CD1c-positive myeloid dendritic cell (primary cell): ENCODE measurements around the gene TIAM1.
A peak's percentile ranks its signal among the peaks of the same experiment; 100 is the strongest.

Source experiments
- DNase-seq: peaks from one replicate; pipeline ENCODE4 v3.0.0-alpha.2; 2016; ENCODE audit errors: extremely low spot score

TIAM1 gene

GRCh38 chr21:31330144-31330483 is 13.9 kb downstream of the TIAM1 start:
- no peak for DNase-seq

GRCh38 chr21:31329456-31330143 is 14.5 kb downstream of the TIAM1 start:
- DNase-seq: no peak

- peak; percentile 79 for DNase-seq
Measured at GRCh38 chr21:31326522-31327242, 17.4 kb downstream of the TIAM1 start.

GRCh38 chr21:31318971-31319370 is 25.1 kb downstream of the TIAM1 start:
- DNase-seq: no peak

- DNase-seq: no peak
Measured at GRCh38 chr21:31317688-31318087, 26.4 kb downstream of the TIAM1 start.

GRCh38 chr21:31316488-31317169 is 27.4 kb downstream of the TIAM1 start:
- DNase-seq: no peak

- DNase-seq: no peak
Measured at GRCh38 chr21:31316072-31316471, 28.0 kb downstream of the TIAM1 start.

- no peak for DNase-seq
Measured at GRCh38 chr21:31310750-31311149, 33.3 kb downstream of the TIAM1 start.

- no peak for DNase-seq
Measured at GRCh38 chr21:31308584-31308983, 35.5 kb downstream of the TIAM1 start.

GRCh38 chr21:31305888-31306287 is 38.2 kb downstream of the TIAM1 start:
- DNase-seq: no peak

- DNase-seq: no peak
Measured at GRCh38 chr21:31299291-31300147, 44.5 kb downstream of the TIAM1 start.

- no peak for DNase-seq
Measured at GRCh38 chr21:31298618-31299269, 45.3 kb downstream of the TIAM1 start.

GRCh38 chr21:31297806-31298205 is 46.3 kb downstream of the TIAM1 start:
- DNase-seq: no peak

- no peak for DNase-seq
Measured at GRCh38 chr21:31295676-31296075, 48.4 kb downstream of the TIAM1 start.

- DNase-seq: no peak
Measured at GRCh38 chr21:31294691-31295090, 49.4 kb downstream of the TIAM1 start.

- peak; percentile 85 for DNase-seq
Measured at GRCh38 chr21:31293986-31294385, 50.1 kb downstream of the TIAM1 start.

GRCh38 chr21:31290765-31291164 is 53.3 kb downstream of the TIAM1 start:
- no peak for DNase-seq

- DNase-seq: peak; percentile 59
Measured at GRCh38 chr21:31289702-31290101, 54.4 kb downstream of the TIAM1 start.

- DNase-seq: no peak
Measured at GRCh38 chr21:31288191-31288590, 55.9 kb downstream of the TIAM1 start.

GRCh38 chr21:31287201-31287600 is 56.9 kb downstream of the TIAM1 start:
- DNase-seq: peak; percentile 13

- no peak for DNase-seq
Measured at GRCh38 chr21:31286621-31287020, 57.4 kb downstream of the TIAM1 start.
